ENCODE data around the gene SLC36A3. TPM values are rescaled to one million over a fixed set of nuclear protein-coding genes. Genes with fewer than 3 reads are reported as not detected.
A peak's percentile ranks its signal among the peaks of the same experiment; 100 is the strongest.

SLC36A3 gene
- total RNA-seq, 2 experiments from 2014 or later: not detected

DNA sequence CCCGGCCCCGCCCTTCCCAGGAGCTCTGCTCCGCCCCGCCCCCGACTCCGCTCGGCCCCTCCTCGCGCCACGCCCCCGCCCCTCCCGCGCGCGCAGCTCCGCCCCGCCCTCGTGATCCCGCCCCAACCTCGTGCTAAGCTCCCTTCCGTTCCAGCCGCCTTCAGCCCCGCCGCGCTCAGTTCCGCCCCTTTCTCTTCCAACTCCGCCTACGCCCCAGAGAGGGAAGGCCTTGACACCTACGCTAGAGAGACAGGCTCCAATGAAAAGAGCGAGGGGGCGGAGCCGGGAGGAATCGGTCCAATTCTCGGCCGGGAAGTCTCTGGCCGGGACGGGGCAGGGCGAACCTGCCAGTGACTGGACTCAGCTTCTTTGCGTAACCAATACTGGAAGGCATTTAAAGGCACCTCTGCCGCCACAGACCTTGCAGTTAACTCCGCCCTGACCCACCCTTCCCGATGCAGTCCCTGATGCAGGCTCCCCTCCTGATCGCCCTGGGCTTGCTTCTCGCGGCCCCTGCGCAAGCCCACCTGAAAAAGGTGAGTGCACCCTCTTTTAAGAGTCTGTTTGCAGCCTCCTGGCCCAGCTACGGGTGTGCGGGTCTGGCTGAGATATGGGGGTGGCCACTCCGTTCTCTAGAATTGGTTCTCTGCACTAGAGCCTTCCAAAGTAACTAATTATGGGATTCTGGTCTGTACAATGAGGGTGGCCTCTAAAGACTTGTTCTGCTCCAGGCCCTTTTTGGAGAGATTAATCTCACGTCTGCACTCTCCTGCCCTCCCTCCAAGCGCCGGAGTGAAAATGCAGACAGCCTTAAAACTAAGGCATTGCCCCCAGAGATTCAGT, 50.6 kb downstream of the SLC36A3 start, which contains the start of gene GM2A:
TSS of gene GM2A (plus strand) at position 424 of the 843 bp plus-strand sequence. CDS start at position 456, 32 bp downstream.
- H3K4me1 Mint-ChIP-seq: peaks cover 37% of the 10 kb centered on the region
- peaks cover 3% of the 10 kb centered on the region for H3K9me3 Mint-ChIP-seq
- no peaks in the 10 kb centered on the region for H3K27me3 Mint-ChIP-seq

DNA sequence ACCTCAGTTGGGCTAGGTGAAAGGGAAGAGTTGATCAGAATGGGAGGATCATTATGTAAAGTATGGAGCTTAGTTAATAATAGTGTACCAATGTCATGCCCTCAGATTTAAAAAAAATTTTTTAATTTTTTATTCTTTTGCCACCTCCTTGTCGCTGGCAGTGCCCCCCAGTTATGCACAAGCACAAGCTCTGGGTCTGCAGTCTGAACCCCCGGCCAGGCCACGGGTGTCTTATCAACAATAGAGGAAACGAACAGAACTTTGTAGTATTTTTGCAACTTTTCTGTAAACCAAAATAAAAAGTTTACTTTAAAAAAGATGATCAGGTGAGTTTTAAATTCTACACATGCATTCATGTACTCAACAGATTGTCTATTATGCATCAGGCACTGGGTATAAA, 51.9 kb downstream of the SLC36A3 start:
- H3K4me1 Mint-ChIP-seq: peaks cover 35% of the 10 kb centered on the region
- peaks cover 3% of the 10 kb centered on the region for H3K9me3 Mint-ChIP-seq
- H3K36me3 Mint-ChIP-seq (ENCODE audit: low read depth): peaks cover 6% of the 10 kb centered on the region
- peak overlapping the region; percentile 90 for H3K4me3 Mint-ChIP-seq
- ChIA-PET POLR2A (no interaction called here), CTCF (interaction anchor here (0.7 to 2.1 kb wide), 5 partner anchors 13 to 487 kb away, joined by 3 to 7 read pairs (median 4); no protein-coding TSS in a partner anchor)
- peak overlapping the region; percentile 91 for H3K27ac Mint-ChIP-seq
- no peaks in the 10 kb centered on the region for H3K27me3 Mint-ChIP-seq
- no peak for DNase-seq

More for the DNA sequence above, 50.6 kb downstream of the SLC36A3 start, which contains the start of gene GM2A:
- ChIA-PET POLR2A (interaction anchor here (0.6 to 1.1 kb wide), 4 partner anchors 29 to 1246 kb away, joined by 3 to 9 read pairs (median 6); partner anchors contain the start of gene CCDC69), CTCF (interaction anchor here (0.7 to 2.5 kb wide), 11 partner anchors 11 to 1734 kb away, joined by 3 to 13 read pairs (median 5); no protein-coding TSS in a partner anchor)
- H3K27ac Mint-ChIP-seq: peak within 1 kb of the TSS; percentile 91
- peaks cover 6% of the 10 kb centered on the region for H3K36me3 Mint-ChIP-seq (ENCODE audit: low read depth)
- peak; percentile 99 for DNase-seq
- peak within 1 kb of the TSS; percentile 90 for H3K4me3 Mint-ChIP-seq

- Mint-ChIP-seq H3K4me3 (peak overlapping the region; percentile 90), H3K4me1 (peaks cover 35% of the 10 kb centered on the region), H3K27me3 (no peaks in the 10 kb centered on the region), H3K27ac (peak overlapping the region; percentile 70), H3K9me3 (peaks cover 3% of the 10 kb centered on the region), H3K36me3 (ENCODE audit: low read depth) (peaks cover 6% of the 10 kb centered on the region)
- CTCF ChIA-PET: interaction anchor here (1.0 to 2.1 kb wide), 3 partner anchors 13 to 39 kb away, joined by 3 to 7 read pairs (median 4); no protein-coding TSS in a partner anchor
- peak; percentile 24 for DNase-seq
- POLR2A ChIA-PET: no interaction called here
Measured at GRCh38 chr5:151251001-151251551, 52.5 kb downstream of the SLC36A3 start.

GRCh38 chr5:151250346-151251000, 53.1 kb downstream of the SLC36A3 start:
- peak overlapping the region; percentile 90 for H3K4me3 Mint-ChIP-seq
- H3K36me3 Mint-ChIP-seq (ENCODE audit: low read depth): peaks cover 6% of the 10 kb centered on the region
- ChIA-PET CTCF (interaction anchor here (1.9 to 2.1 kb wide), 2 partner anchors 12 to 38 kb away, joined by 5 to 7 read pairs; no protein-coding TSS in a partner anchor), POLR2A (no interaction called here)
- peaks cover 35% of the 10 kb centered on the region for H3K4me1 Mint-ChIP-seq
- H3K27me3 Mint-ChIP-seq: no peaks in the 10 kb centered on the region
- no peak for DNase-seq
- peak overlapping the region; percentile 70 for H3K27ac Mint-ChIP-seq
- H3K9me3 Mint-ChIP-seq: peaks cover 3% of the 10 kb centered on the region

DNA sequence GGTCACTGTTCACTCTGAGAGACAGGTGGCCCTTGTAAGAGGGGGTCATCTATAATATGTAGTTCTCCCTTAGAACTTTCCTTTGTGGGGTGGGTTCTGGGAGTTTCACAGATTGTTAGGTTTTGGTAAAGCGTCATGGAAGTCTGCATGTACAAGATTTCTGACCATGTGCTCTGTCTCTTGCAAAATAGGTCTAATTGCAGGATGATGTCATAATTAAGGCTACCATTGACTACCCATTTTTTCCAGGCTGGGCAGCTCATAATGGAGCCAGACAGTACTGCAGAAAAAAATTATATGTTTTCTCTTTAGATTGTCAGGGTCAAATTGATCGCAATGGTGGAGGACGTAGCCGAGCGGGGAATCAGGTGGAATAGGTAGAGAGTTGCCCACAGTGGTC, 54.3 kb downstream of the SLC36A3 start:
- H3K9me3 Mint-ChIP-seq: peaks cover 3% of the 10 kb centered on the region
- POLR2A ChIA-PET: no interaction called here
- H3K4me3 Mint-ChIP-seq: no peak overlapping the region
- peaks cover 40% of the 10 kb centered on the region for H3K4me1 Mint-ChIP-seq
- no peak overlapping the region for H3K27ac Mint-ChIP-seq
- peaks cover 6% of the 10 kb centered on the region for H3K36me3 Mint-ChIP-seq (ENCODE audit: low read depth)
- DNase-seq: no peak
- CTCF ChIA-PET: interaction anchor here (0.6 to 1.9 kb wide), 2 partner anchors 11 to 14 kb away, joined by 3 to 5 read pairs; no protein-coding TSS in a partner anchor
- H3K27me3 Mint-ChIP-seq: no peaks in the 10 kb centered on the region

DNA sequence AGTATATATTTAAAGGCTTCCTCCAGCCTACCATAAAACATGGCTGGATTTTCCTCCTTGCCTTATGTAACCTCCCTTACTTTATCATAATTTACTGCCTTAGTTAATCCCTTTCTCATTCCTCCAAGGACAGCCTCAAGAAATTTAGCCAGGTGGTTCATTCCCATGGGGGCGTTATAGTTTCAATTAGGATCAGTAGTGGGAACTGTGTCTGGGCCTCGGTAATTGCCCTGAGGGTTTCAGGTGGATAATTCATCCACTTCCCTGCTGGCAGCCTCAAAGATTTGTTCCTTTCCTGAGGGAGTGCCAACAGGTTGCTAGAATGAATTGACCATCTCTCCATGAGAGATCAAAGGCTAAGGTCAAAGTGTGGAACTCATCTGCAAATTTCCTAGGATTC, 54.9 kb downstream of the SLC36A3 start:
- Mint-ChIP-seq H3K27me3 (no peaks in the 10 kb centered on the region), H3K36me3 (ENCODE audit: low read depth) (peaks cover 6% of the 10 kb centered on the region), H3K4me1 (peaks cover 41% of the 10 kb centered on the region), H3K27ac (no peak overlapping the region), H3K4me3 (no peak overlapping the region), H3K9me3 (peaks cover 3% of the 10 kb centered on the region)
- ChIA-PET POLR2A (no interaction called here), CTCF (interaction anchor here (0.6 to 1.9 kb wide), 2 partner anchors 10 to 13 kb away, joined by 3 to 5 read pairs; no protein-coding TSS in a partner anchor)
- DNase-seq: no peak

DNA sequence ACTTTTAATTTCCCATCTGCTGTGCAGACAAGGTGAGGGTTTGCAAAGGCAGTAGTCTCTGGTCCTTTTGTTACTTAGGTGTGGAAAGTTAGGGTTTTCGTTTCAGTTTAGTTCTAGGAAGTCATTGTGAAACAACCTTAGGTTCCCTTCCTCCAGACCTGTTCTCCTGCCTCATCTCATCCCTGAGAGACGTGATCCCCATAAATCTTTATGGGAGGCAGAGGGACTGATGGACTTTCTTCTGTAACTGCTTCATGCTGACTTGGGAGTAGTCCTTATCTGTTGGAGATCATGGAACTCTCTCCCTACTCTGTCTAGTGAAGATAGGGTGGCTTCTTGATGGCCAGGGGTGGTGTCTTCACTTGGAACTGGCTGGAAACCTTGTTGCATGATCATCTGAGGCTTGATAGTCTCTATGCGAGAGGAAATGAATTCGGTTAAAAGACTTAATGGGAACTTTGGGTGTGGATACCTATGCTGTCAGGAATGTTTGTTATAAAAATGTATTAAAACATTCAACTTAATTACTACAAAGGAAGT, 57.8 kb downstream of the SLC36A3 start:
- ChIA-PET POLR2A (no interaction called here), CTCF (no interaction called here)
- Mint-ChIP-seq H3K9me3 (peaks cover under 1% of the 10 kb centered on the region), H3K27ac (no peak overlapping the region), H3K4me1 (peaks cover 27% of the 10 kb centered on the region), H3K4me3 (no peak overlapping the region), H3K36me3 (ENCODE audit: low read depth) (peaks cover 5% of the 10 kb centered on the region), H3K27me3 (no peaks in the 10 kb centered on the region)
- no peak for DNase-seq

DNA sequence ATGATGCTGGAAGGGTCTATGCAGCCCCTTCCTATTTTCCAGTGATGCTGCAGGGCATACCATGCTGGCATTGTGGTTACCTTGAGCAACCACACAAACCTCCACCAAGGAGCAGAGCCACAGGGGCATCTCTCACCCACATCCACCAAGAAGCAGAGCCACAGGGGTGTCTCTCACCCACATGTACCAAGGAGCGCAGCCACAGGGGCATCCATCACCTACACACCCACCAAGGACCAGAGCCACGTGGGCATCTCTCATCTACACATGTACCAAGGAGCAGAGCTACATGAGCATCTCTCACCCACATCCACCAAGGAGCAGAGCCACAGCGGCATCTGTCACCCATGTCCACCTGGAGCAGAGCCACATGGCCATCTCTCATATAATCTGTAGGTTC, 59.4 kb downstream of the SLC36A3 start:
- ChIA-PET CTCF (no interaction called here), POLR2A (no interaction called here)
- Mint-ChIP-seq H3K4me1 (peaks cover 25% of the 10 kb centered on the region), H3K27ac (no peak overlapping the region), H3K36me3 (ENCODE audit: low read depth) (no peaks in the 10 kb centered on the region), H3K27me3 (no peaks in the 10 kb centered on the region), H3K4me3 (no peak overlapping the region), H3K9me3 (no peaks in the 10 kb centered on the region)
- DNase-seq: no peak

GRCh38 chr5:151243564-151243963, 60.0 kb downstream of the SLC36A3 start:
- no peaks in the 10 kb centered on the region for H3K9me3 Mint-ChIP-seq
- no peak for DNase-seq
- no peaks in the 10 kb centered on the region for H3K36me3 Mint-ChIP-seq (ENCODE audit: low read depth)
- no peak overlapping the region for H3K4me3 Mint-ChIP-seq
- POLR2A ChIA-PET: no interaction called here
- CTCF ChIA-PET: interaction anchor here (4.3 kb wide), 1 partner anchor 13 kb away, joined by 19 read pairs; no protein-coding TSS in a partner anchor
- H3K27me3 Mint-ChIP-seq: no peaks in the 10 kb centered on the region
- H3K4me1 Mint-ChIP-seq: peaks cover 30% of the 10 kb centered on the region
- H3K27ac Mint-ChIP-seq: no peak overlapping the region

DNA sequence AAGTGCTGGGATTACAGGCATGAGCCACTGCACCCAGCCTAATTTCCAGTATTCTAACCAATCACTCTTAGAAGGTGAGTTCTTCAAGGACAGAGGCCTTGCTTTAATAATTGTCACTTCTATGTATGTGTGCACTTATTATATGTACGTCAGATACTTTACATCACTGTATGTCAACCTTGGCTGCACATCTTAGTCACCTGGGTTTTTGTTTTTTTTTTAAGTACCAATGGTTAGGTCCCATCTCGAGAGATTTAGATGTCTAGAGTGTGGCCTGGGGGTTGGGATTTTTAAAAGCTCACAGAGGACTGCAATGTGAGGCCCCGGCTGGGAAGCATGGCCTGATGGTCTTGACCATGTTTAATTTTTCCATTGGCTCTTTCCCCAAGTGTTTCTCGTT, 60.4 kb downstream of the SLC36A3 start:
- Mint-ChIP-seq H3K4me1 (peaks cover 33% of the 10 kb centered on the region), H3K27ac (peak overlapping the region; percentile 55), H3K9me3 (no peaks in the 10 kb centered on the region), H3K27me3 (no peaks in the 10 kb centered on the region), H3K4me3 (no peak overlapping the region), H3K36me3 (ENCODE audit: low read depth) (no peaks in the 10 kb centered on the region)
- DNase-seq: no peak
- ChIA-PET POLR2A (no interaction called here), CTCF (interaction anchor here (0.6 to 4.3 kb wide), 3 partner anchors 9 to 231 kb away, joined by 4 to 19 read pairs (median 9); partner anchors contain the start of gene GM2A)

- ChIA-PET CTCF (interaction anchor here (0.6 to 4.3 kb wide), 9 partner anchors 10 to 1234 kb away, joined by 3 to 19 read pairs (median 4); partner anchors contain the start of gene GM2A), POLR2A (interaction anchor here (0.7 kb wide), 1 partner anchor 77 kb away, joined by 3 read pairs; no protein-coding TSS in a partner anchor)
- Mint-ChIP-seq H3K27ac (no peak overlapping the region), H3K4me1 (peaks cover 37% of the 10 kb centered on the region), H3K36me3 (ENCODE audit: low read depth) (no peaks in the 10 kb centered on the region), H3K27me3 (no peaks in the 10 kb centered on the region), H3K4me3 (no peak overlapping the region), H3K9me3 (no peaks in the 10 kb centered on the region)
- no peak for DNase-seq
Measured at GRCh38 chr5:151240924-151241635, 62.5 kb downstream of the SLC36A3 start.

All from activated CD4-positive, alpha-beta T cell treated with anti-CD3 and anti-CD28 coated beads, Interleukin-2, amount 10 ng/mL, durations not matched to agents 7 days and 5 days (primary cell).